Measurements from ENCODE around the gene ODF2. TPM values are rescaled to one million over a fixed set of nuclear protein-coding genes. Genes with fewer than 3 reads are reported as not detected.
A peak's percentile ranks its signal among the peaks of the same experiment; 100 is the strongest.
"Not testable (repeated sequence)": the region's sequence is repeated elsewhere in the genome, so short reads cannot be mapped to it uniquely, and the experiment has no call there.

The ODF2 gene
- polyA plus RNA-seq, 2 of the 4 experiments (the other 2 are of a cell fraction): 24.7 to 29.6 TPM

DNA sequence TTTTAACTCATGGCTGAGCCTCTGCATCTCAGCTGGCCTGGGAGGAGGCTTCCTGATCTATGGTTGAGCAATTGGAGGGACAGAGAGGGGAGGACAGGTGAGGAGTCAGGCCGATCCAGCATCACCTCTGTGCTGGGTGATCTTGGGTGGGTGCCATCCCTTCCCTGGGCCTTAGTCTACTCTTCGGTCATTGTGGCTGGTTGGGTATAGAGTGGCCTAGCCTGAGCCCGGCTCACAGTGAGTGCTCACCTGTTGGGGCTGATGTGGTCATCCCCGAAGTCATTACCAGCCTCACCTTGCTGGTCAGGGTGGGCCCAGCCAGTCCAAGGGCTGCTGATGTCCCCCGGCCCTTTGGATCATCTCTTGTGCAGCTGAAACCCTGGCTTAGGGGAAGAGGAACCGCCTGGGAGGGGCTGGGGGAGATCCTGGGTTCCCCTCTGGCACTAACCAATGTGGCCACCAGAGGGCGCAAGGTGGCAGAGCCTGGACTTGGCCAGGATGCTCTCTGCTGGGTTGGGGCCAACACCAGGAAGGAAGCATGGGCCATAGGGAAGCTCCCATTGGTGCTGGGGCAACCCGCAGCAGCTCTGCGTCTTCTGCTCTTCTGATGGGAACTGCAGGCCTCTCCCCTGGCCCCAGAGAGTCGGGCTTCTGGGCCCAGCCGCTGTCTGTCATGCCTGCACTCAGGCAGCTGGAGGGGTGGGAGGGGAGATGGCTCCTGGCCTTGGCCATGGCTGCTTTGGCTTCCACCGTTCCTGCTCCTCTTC, 17.3 kb upstream of the ODF2 start:
- Histone ChIP-seq H3K4me1 (peaks cover 3% of the 10 kb centered on the region; the same call in 2 of the 3 replicates), H3K27ac (peak overlapping the region in 1 of 2 experiments; percentile 72; a peak in 3 of 6 replicates), H3K4me2 (no peak overlapping the region), H3K9me3 (no peaks in the 10 kb centered on the region), H3K4me3 (no peak overlapping the region)
- POLR2A ChIA-PET: no interaction called here
- DNase-seq (ENCODE audit: low read depth in 1 of 2, low spot score in 1 of 2) (peak; percentile 76 to 80), FAIRE-seq (no peak), ATAC-seq (peak; percentile 91 to 97)
- WGBS (ENCODE audit: missing lambda C conversion rate): 26% methylated on average over 3 of the region's 12 CpGs
- TF ChIP-seq, protein P1, sequence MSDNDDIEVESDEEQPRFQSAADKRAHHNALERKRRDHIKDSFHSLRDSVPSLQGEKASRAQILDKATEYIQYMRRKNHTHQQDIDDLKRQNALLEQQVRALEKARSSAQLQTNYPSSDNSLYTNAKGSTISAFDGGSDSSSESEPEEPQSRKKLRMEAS (IDR thresholded peaks at IDR 0.05): peak; percentile 27; the same call in 1 of the 2 replicates
- no peak for TF ChIP-seq CEBPB (IDR thresholded peaks at IDR 0.05)
- peak; percentile 73 for TF ChIP-seq SMC3 (IDR thresholded peaks at IDR 0.05)
- TF ChIP-seq RAD21 (conservative IDR thresholded peaks at IDR 0.05 in 1 of 2, IDR thresholded peaks at IDR 0.05 in 1 of 2): peak; percentile 66 to 73
- no peak for TF ChIP-seq ESRRA (IDR thresholded peaks at IDR 0.05; ENCODE audit: borderline replicate concordance, low read length)
- no peak for TF ChIP-seq NR3C1 (IDR thresholded peaks at IDR 0.05)
- TF ChIP-seq, protein P2, sequence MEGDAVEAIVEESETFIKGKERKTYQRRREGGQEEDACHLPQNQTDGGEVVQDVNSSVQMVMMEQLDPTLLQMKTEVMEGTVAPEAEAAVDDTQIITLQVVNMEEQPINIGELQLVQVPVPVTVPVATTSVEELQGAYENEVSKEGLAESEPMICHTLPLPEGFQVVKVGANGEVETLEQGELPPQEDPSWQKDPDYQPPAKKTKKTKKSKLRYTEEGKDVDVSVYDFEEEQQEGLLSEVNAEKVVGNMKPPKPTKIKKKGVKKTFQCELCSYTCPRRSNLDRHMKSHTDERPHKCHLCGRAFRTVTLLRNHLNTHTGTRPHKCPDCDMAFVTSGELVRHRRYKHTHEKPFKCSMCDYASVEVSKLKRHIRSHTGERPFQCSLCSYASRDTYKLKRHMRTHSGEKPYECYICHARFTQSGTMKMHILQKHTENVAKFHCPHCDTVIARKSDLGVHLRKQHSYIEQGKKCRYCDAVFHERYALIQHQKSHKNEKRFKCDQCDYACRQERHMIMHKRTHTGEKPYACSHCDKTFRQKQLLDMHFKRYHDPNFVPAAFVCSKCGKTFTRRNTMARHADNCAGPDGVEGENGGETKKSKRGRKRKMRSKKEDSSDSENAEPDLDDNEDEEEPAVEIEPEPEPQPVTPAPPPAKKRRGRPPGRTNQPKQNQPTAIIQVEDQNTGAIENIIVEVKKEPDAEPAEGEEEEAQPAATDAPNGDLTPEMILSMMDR (IDR thresholded peaks at IDR 0.05): peak; percentile 81
- no peak for TF ChIP-seq RCOR1 (IDR thresholded peaks at IDR 0.05; ENCODE audit: low read depth, low read length)
- TF ChIP-seq TP53 (CRISPR knock-in tag; IDR thresholded peaks at IDR 0.05): no peak
- no peak for TF ChIP-seq HDAC2 (IDR thresholded peaks at IDR 0.05)
- TF ChIP-seq, protein P3, sequence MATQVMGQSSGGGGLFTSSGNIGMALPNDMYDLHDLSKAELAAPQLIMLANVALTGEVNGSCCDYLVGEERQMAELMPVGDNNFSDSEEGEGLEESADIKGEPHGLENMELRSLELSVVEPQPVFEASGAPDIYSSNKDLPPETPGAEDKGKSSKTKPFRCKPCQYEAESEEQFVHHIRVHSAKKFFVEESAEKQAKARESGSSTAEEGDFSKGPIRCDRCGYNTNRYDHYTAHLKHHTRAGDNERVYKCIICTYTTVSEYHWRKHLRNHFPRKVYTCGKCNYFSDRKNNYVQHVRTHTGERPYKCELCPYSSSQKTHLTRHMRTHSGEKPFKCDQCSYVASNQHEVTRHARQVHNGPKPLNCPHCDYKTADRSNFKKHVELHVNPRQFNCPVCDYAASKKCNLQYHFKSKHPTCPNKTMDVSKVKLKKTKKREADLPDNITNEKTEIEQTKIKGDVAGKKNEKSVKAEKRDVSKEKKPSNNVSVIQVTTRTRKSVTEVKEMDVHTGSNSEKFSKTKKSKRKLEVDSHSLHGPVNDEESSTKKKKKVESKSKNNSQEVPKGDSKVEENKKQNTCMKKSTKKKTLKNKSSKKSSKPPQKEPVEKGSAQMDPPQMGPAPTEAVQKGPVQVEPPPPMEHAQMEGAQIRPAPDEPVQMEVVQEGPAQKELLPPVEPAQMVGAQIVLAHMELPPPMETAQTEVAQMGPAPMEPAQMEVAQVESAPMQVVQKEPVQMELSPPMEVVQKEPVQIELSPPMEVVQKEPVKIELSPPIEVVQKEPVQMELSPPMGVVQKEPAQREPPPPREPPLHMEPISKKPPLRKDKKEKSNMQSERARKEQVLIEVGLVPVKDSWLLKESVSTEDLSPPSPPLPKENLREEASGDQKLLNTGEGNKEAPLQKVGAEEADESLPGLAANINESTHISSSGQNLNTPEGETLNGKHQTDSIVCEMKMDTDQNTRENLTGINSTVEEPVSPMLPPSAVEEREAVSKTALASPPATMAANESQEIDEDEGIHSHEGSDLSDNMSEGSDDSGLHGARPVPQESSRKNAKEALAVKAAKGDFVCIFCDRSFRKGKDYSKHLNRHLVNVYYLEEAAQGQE (IDR thresholded peaks at IDR 0.05): no peak
- CTCF ChIA-PET: interaction anchor here (0.6 to 12.4 kb wide), 65 partner anchors 10 to 514 kb away, joined by 3 to 171 read pairs (median 4); partner anchors contain the start of genes CERCAM, GLE1 and ODF2

DNA sequence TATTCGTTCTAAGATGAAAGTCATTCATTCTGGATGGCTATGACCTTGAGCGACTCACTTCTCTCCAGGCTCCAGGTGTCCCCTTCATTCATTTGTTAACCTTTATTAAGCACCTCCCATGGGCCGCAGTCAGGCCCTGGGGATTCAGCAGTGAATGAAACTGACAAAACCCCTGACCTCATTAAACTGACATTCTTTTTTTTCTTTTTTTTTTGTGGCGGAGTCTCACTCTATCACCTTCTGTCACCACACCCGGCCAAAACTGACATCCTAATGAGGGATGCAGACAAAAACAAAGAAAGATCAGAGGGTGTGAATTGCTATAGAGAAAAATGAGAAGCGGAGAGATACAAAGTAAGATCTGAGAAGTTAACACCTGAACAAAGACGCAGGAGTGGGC, 16.5 kb upstream of the ODF2 start:
- Histone ChIP-seq H3K9me3 (no peaks in the 10 kb centered on the region), H3K4me1 (peaks cover 3% of the 10 kb centered on the region; the same call in 2 of the 3 replicates), H3K4me3 (no peak overlapping the region), H3K4me2 (no peak overlapping the region), H3K27ac (peak overlapping the region in 1 of 2 experiments; percentile 72; a peak in 1 of 6 replicates)
- no peak for FAIRE-seq
- TF ChIP-seq CBX2 (IDR thresholded peaks at IDR 0.05; ENCODE audit: borderline replicate concordance, low read depth): no peak
- no peak for DNase-seq (ENCODE audit: low read depth in 1 of 2, low spot score in 1 of 2)
- POLR2A ChIA-PET: no interaction called here
- no peak for ATAC-seq
- CTCF ChIA-PET: interaction anchor here (0.6 to 12.4 kb wide), 57 partner anchors 9 to 514 kb away, joined by 3 to 171 read pairs (median 4); partner anchors contain the start of genes CERCAM, GLE1 and ODF2
- 91% methylated on average over 7 of the region's 7 CpGs for WGBS (ENCODE audit: missing lambda C conversion rate)

DNA sequence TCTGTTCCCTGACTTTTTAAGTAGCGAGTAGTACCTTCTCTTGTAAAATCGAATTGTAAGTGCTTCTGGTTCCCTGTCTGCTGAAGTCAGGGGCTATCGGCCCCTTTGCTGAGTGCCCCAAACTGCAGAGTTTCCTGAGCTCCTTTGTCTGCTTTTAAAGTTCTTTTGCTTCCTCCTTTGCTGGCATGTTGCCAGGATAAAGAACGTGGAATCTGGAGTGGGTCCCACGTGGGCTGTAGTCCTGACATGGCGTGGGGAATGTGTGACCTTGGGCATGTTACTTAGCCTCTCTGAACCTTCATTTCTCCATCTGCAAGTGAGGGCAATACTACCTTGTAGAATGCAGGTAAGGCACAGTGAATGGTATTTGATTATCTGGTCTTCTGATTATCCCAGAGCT, 13.7 kb upstream of the ODF2 start:
- Histone ChIP-seq H3K4me2 (no peak overlapping the region), H3K4me1 (peaks cover 3% of the 10 kb centered on the region; the same call in 2 of the 3 replicates), H3K27ac (no peak overlapping the region), H3K4me3 (no peak overlapping the region), H3K9me3 (no peaks in the 10 kb centered on the region)
- ATAC-seq: no peak
- DNase-seq (ENCODE audit: low read depth in 1 of 2, low spot score in 1 of 2): no peak
- FAIRE-seq: no peak
- POLR2A ChIA-PET: no interaction called here
- TF ChIP-seq RFX5 (IDR thresholded peaks at IDR 0.05) (no peak), CBX2 (IDR thresholded peaks at IDR 0.05; ENCODE audit: borderline replicate concordance, low read depth) (no peak)
- WGBS (ENCODE audit: missing lambda C conversion rate): 57% methylated on average over 6 of the region's 6 CpGs
- CTCF ChIA-PET: interaction anchor here (0.9 to 12.4 kb wide), 6 partner anchors 7 to 146 kb away, joined by 3 to 171 read pairs (median 6); partner anchors contain the start of genes CERCAM and ODF2

DNA sequence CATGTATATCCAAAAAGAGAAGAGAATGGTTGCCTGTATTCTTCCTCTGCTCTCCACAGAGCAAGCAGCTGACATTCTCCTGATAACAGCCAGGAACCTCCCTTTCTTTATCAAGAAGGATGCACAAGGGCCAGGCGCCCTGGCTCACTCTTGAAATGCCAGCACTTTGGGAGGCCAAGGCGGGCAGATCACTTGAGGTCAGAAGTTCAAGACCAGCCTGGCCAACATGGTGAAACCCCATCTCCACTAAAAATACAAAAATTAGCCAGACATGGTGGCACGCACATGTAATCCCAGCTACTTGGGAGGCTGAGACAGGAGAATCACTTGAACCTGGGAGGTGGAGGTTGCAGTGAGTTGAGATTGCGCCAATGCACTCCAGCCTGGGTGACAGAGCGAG, 9.3 kb upstream of the ODF2 start:
- H3K4me2 ChIP-seq; H3K4me3 ChIP-seq; FAIRE-seq; H3K4me1 ChIP-seq; H3K27ac ChIP-seq; H3K9me3 ChIP-seq; POLR2A ChIA-PET; DNase-seq (ENCODE audit: low read depth in 1 of 2, low spot score in 1 of 2); ATAC-seq: not testable (repeated sequence)
- WGBS (ENCODE audit: missing lambda C conversion rate): 91% methylated on average over 5 of the region's 5 CpGs
- CTCF ChIA-PET: interaction anchor here (1.0 to 6.2 kb wide), 3 partner anchors 8 to 36 kb away, joined by 3 to 84 read pairs (median 4); partner anchors contain the start of gene CERCAM
